CD4-positive, alpha-beta T cell treated with Interleukin-4 for 1 hour (primary cell): ENCODE results near the gene DYNLT2.
A peak's percentile ranks its signal among the peaks of the same experiment; 100 is the strongest.

ENCODE experiments used
- DNase-seq, 2 donors: peaks; one replicate each; pipeline ENCODE4 v3.0.0-alpha.2; 2020 to 2022

The DYNLT2 gene

GRCh38 chr6:169783401-169783800 is 32.0 kb upstream of the DYNLT2 start:
- no peak for DNase-seq

DNA sequence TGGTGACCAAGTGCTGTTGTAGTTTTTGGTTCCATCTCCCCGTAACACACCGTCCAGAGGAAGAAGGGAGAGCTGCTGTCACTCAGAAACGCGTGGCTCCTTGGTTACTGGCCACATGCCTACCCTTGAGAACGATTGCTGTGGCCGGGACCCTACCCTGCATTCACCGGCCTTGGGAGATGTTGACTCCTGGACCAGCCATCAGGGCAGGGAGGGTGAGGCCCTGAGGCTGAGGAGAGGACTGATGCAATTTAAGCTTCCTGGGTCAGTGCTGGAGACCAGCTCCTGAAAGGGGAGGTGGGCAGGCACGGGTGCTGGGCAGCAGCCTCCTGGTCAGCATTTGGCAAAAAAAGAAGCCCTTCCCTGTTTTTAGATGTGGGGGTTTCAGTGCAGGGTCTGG is 31.6 kb upstream of the DYNLT2 start:
- no peak for DNase-seq

GRCh38 chr6:169780571-169781091 is 29.3 kb upstream of the DYNLT2 start:
- no peak for DNase-seq

- no peak for DNase-seq
Measured at GRCh38 chr6:169779896-169780295, 28.5 kb upstream of the DYNLT2 start.

DNA sequence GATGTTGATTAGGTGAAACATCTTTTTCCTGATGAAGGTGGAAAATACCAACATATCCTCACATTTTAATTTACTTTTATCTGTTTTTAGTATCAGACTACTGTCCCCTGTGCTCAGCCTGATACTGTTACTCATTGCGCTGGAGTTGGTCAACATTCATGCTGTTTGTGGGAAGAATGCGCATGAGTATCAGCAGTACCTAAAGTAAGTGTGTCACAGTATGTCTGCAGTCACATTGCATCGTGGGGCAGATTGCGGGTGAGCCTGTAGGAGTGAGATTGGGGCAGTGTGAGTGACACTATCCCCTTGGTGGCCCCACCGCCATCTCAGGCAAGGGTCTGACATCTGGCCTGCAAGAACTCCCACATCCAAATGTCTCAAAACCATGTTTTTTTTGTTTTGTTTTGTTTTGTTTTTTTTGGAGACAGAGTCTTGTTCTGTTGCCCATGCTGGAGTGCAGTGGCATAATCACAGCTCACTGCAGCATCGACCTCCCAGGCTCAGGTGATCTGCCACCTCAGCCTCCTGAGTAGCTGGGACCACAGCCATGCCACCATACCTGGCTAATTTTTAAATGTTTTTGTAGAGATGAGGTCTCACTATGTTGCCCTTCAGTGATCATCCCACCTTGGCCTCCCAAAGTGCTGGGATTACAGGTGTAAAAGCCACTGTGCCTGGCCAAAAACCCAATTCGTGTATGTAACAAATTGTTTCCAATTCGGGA is 27.9 kb upstream of the DYNLT2 start:
- no peak for DNase-seq

- DNase-seq, result no peak
Measured at GRCh38 chr6:169778646-169779045, 27.3 kb upstream of the DYNLT2 start.

DNA sequence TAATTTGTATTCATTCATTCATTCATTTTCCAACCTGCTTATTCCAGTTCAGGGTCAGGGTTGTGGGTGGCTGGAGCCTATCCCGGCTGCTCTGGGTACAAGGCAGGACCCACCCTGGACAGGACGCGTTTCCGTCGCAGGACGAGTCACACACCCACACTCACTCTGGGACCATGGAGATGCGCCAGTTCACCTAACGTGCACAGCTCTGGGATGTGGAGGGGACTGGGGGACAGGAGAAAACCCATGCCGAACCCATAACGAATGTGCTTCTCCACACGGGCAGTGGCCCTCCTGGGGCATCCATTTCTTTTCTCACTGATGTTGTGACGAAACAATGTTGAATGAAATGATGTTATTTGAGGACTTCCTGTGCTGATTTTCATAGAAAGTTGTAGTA is 26.5 kb upstream of the DYNLT2 start:
- DNase-seq, result no peak

GRCh38 chr6:169776379-169776778 is 25.0 kb upstream of the DYNLT2 start:
- DNase-seq, result no peak

GRCh38 chr6:169775321-169775720 is 23.9 kb upstream of the DYNLT2 start:
- DNase-seq, result no peak

DNA sequence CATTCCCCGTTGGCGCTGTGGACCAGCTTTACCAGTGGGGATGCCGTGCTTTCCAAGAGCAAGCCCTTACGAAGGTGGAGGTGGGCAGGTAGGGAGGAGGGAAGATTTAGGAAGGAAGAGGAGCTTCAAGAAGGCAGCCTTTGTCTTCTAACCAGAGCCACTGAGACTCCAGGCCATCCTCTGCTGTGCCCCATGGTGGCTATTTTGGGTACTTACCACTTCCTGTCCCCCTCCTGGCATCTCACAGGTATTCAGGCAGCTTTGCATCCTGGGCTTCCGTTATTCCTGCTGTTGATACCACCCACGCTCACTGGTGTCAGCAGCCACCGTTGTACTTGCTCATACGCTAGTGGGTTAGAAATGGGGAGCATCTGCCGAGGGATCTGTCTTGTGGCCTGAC is 23.0 kb upstream of the DYNLT2 start:
- DNase-seq, result no peak

- DNase-seq, result no peak
Measured at GRCh38 chr6:169766921-169767736, 15.8 kb upstream of the DYNLT2 start.

DNA sequence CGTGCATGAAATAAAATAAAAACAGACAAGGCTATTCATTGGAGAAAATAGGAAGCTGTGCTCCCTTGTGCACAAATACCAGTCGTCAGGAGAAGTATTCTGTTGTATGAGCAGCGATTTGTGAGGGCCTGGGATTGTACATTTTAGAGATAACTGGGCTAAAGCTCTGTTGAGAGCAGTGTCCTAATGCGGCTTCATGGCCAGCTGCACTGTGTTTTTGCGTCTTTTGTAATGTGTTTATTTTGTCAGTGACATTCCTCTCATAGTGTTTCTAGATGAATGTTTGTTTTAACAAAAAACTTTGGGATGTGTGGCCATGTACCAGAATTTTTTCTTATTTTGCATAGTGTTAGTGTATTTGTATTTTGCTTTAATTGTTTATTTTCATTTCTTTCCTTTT is 14.9 kb upstream of the DYNLT2 start:
- DNase-seq, result no peak

- DNase-seq, result peak in 1 of 2 donors; percentile 40
Measured at GRCh38 chr6:169765789-169766188, 14.4 kb upstream of the DYNLT2 start.

- no peak for DNase-seq
Measured at GRCh38 chr6:169763881-169764280, 12.5 kb upstream of the DYNLT2 start.

- DNase-seq, result no peak
Measured at GRCh38 chr6:169763308-169763707, 11.9 kb upstream of the DYNLT2 start.

GRCh38 chr6:169755162-169755561 is 3.8 kb upstream of the DYNLT2 start:
- no peak for DNase-seq

- DNase-seq, result no peak
Measured at GRCh38 chr6:169752074-169752623, 777 bp upstream of the DYNLT2 start.

- no peak for DNase-seq
Measured at GRCh38 chr6:169746556-169746955, 4.8 kb downstream of the DYNLT2 start.

- no peak for DNase-seq
Measured at GRCh38 chr6:169745405-169745804, 6.0 kb downstream of the DYNLT2 start.

GRCh38 chr6:169741344-169741743 is 10.0 kb downstream of the DYNLT2 start:
- no peak for DNase-seq

- no peak for DNase-seq
Measured at GRCh38 chr6:169738976-169739529, 12.3 kb downstream of the DYNLT2 start.

DNA sequence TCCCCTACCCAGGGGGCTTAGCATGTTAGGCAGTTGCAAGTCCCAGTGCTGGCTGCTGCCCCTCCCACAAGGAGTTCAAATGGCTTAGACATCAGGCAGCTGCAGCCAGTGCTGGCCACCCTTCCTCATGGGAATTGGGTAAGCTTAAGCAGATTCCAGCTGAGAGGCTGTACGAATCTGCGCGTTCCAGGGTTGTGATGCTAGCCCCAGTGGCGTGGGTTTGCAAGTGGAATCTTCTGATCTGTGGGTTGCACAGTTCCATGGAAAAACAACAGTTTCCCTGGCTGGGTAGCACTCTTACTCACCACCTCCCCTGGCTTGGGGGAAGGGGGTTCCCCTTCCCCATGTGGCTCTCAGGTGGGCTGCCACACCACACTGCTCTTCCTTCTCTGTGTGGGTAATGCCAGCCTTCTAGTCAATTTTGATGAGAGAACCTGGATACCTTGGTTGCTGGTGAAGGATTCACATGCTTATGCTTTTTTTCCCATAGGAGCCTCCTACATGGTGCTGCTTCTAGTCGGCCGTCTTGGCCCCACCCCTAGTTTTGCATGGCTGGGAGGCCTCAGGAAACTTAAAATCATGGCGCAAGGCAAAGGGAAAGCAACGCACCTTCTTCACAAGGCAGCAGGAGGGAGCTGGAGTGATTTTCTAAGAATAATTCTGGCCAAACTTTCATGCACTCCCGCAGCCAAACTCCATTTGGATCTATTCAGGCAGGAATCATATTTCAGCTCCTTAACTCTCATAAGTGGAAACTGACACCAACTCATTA is 13.0 kb downstream of the DYNLT2 start:
- DNase-seq, result no peak

GRCh38 chr6:169729961-169730360 is 21.4 kb downstream of the DYNLT2 start:
- no peak for DNase-seq
